ENCODE data around the gene UROC1.

DNA sequence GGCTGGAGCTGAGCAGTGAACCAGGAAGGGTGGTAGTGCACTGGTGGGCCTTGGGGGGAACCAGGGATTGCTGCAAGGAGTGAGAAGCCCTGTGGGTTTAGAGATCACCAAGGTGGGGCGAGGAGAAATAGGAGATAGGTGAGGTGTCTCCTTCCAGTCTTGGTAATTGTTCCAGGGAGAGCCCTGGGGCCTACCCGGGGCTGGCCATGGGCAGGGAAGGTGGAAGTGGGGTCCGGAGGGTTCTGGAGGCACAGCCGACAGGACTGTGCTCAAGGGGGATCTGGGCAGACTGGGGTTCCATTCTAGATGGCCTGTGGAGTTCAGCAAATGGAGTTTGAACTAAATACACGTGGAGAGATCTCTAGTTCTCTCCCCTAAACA, 10.8 kb upstream of the UROC1 start:
- TF ChIP-seq HDGF (IDR thresholded peaks at IDR 0.05; ENCODE audit: borderline replicate concordance) (no peak), L3MBTL2 (conservative IDR thresholded peaks at IDR 0.05) (no peak), FOXA1 (IDR thresholded peaks at IDR 0.05) (no peak)
